Hepatocyte (in vitro differentiated cells): ENCODE data around the gene KSR1. TPM values are rescaled to one million over a fixed set of nuclear protein-coding genes. Genes with fewer than 3 reads are reported as not detected.
A peak's percentile ranks its signal among the peaks of the same experiment; 100 is the strongest.

Experiments used
- DNase-seq: peaks from one replicate; pipeline ENCODE4 v3.0.0-alpha.2; 2016; ENCODE audit warnings: low spot score
- H2AFZ ChIP-seq: fragments of 200-600 bp; sonication (generic); 2 replicates; pipeline ENCODE4 v1.6.0; 2016; ENCODE audit warnings: antibody characterized with exemption, mild to moderate bottlenecking
- H3K27ac ChIP-seq: fragments of 200-600 bp; sonication (generic); 2 replicates; pipeline ENCODE4 v1.5.1; 2016; ENCODE audit warnings: mild to moderate bottlenecking
- H3K27me3 ChIP-seq: fragments of 200-600 bp; sonication (generic); 2 replicates; pipeline ENCODE4 v1.6.1; 2016
- H3K36me3 ChIP-seq: fragments of 200-600 bp; sonication (generic); replicated peaks from 2 replicates; pipeline ENCODE4 v1.5.1; 2016; ENCODE audit warnings: low read depth; ENCODE audit not compliant: insufficient read depth
- H3K4me1 ChIP-seq: fragments of 200-600 bp; sonication (generic); 2 replicates; pipeline ENCODE4 v1.5.1; 2016; ENCODE audit warnings: mild to moderate bottlenecking, moderate library complexity; ENCODE audit not compliant: insufficient read depth
- H3K4me2 ChIP-seq: fragments of 200-600 bp; sonication (generic); 2 replicates; pipeline ENCODE4 v1.6.0; 2016
- H3K4me3 ChIP-seq: fragments of 200-600 bp; sonication (generic); 2 replicates; pipeline ENCODE4 v1.5.1; 2016; ENCODE audit warnings: mild to moderate bottlenecking
- H3K79me2 ChIP-seq: fragments of 200-600 bp; sonication (generic); 2 replicates; pipeline ENCODE4 v1.6.0; 2017; ENCODE audit warnings: mild to moderate bottlenecking
- H3K9me2 ChIP-seq: fragments of 200-600 bp; sonication (generic); replicated peaks from 2 replicates; pipeline ENCODE4 v1.6.0; 2017; ENCODE audit warnings: mild to moderate bottlenecking; ENCODE audit not compliant: insufficient read depth
- H3K9me3 ChIP-seq: fragments of 200-600 bp; sonication (generic); 2 replicates; pipeline ENCODE4 v1.5.1; 2016; ENCODE audit warnings: low read depth, mild to moderate bottlenecking
- H4K20me1 ChIP-seq: fragments of 200-600 bp; sonication (generic); 2 replicates; pipeline ENCODE4 v1.6.0; 2016; ENCODE audit warnings: mild to moderate bottlenecking; ENCODE audit not compliant: insufficient read depth, poor library complexity, severe bottlenecking
- CTCF ChIP-seq: fragments of 200-600 bp; sonication (generic); IDR thresholded peaks from 2 replicates; pipeline ENCODE4 v1.5.1; 2016; ENCODE audit warnings: antibody characterized with exemption, mild to moderate bottlenecking; ENCODE audit not compliant: poor library complexity
- EZH2 ChIP-seq: fragments of 200-600 bp; sonication (generic); IDR thresholded peaks from 2 replicates; pipeline ENCODE4 v1.6.1; 2016; ENCODE audit warnings: antibody characterized with exemption, mild to moderate bottlenecking, borderline replicate concordance
- EZH2phosphoT487 ChIP-seq: fragments of 200-600 bp; sonication (generic); IDR thresholded peaks from one replicate; pipeline ENCODE4 v1.6.1; 2018; ENCODE audit warnings: antibody characterized with exemption, mild to moderate bottlenecking, low read depth, moderate library complexity; ENCODE audit not compliant: unreplicated experiment, severe bottlenecking
- WGBS: methylation state at CpG from one replicate; pipeline ENCODE4 v1.1.6; 2016; ENCODE audit warnings: low lambda C conversion rate; ENCODE audit errors: missing lambda C conversion rate; 5-methylcytosine and 5-hydroxymethylcytosine counted together
- polyA plus RNA-seq: library from polyadenylated mRNA; unstranded; fragments of >200 nt; fragmentation: Nextera tagmentation; extraction: Ambion mirVana; gene quantifications from 2 replicates; pipeline ENCODE4 v1.2.1, GENCODE V29; 2016
- total RNA-seq: library from RNA; depleted of rRNA; stranded (reverse); fragments of >200 nt; gene quantifications from 2 replicates; pipeline ENCODE4 v1.2.3, GENCODE V29; 2014

The KSR1 gene
- total and polyA plus RNA-seq, 2 experiments from 2014 or later = 16.2 to 32.6 TPM

- no peaks in the 10 kb centered on the region for H3K27me3 ChIP-seq
- DNase-seq = no peak
- WGBS = 81% methylated on average over 9 of the region's 9 CpGs
- TF ChIP-seq EZH2 (no peak), EZH2phosphoT487 (no peak), CTCF (no peak)
- no peaks in the 10 kb centered on the region for H3K9me2 ChIP-seq
- H3K79me2 ChIP-seq = peaks cover 5% of the 10 kb centered on the region
- H4K20me1 ChIP-seq = no peaks in the 10 kb centered on the region
- no peaks in the 10 kb centered on the region for H3K9me3 ChIP-seq
- H3K36me3 ChIP-seq = no peaks in the 10 kb centered on the region
- peak overlapping the region; percentile 88 for H3K27ac ChIP-seq
- H2AFZ ChIP-seq = no peak overlapping the region
- H3K4me3 ChIP-seq = no peak overlapping the region
- H3K4me1 ChIP-seq = peaks cover 10% of the 10 kb centered on the region
- H3K4me2 ChIP-seq = no peak overlapping the region
These were observed 129.0 kb downstream of the KSR1 start for GRCh38 chr17:27585153-27585681.

GRCh38 chr17:27585792-27586191 lies 129.5 kb downstream of the KSR1 start:
- TF ChIP-seq EZH2 = no peak
- TF ChIP-seq EZH2phosphoT487 = no peak
- TF ChIP-seq CTCF = no peak
- peaks cover 3% of the 10 kb centered on the region for H3K79me2 ChIP-seq
- no peaks in the 10 kb centered on the region for H4K20me1 ChIP-seq
- H3K4me3 ChIP-seq = no peak overlapping the region
- no peaks in the 10 kb centered on the region for H3K9me2 ChIP-seq
- H3K36me3 ChIP-seq = no peaks in the 10 kb centered on the region
- peaks cover 10% of the 10 kb centered on the region for H3K4me1 ChIP-seq
- DNase-seq = no peak
- no peaks in the 10 kb centered on the region for H3K9me3 ChIP-seq
- H2AFZ ChIP-seq = no peak overlapping the region
- no peaks in the 10 kb centered on the region for H3K27me3 ChIP-seq
- 80% methylated on average over 5 of the region's 5 CpGs for WGBS
- no peak overlapping the region for H3K4me2 ChIP-seq
- H3K27ac ChIP-seq = peak overlapping the region; percentile 88

- Histone ChIP-seq H3K4me1 (peaks cover 10% of the 10 kb centered on the region), H3K4me2 (no peak overlapping the region), H3K27me3 (no peaks in the 10 kb centered on the region), H3K79me2 (no peaks in the 10 kb centered on the region), H3K9me2 (no peaks in the 10 kb centered on the region), H3K27ac (peak overlapping the region; percentile 88), H3K36me3 (no peaks in the 10 kb centered on the region), H3K9me3 (no peaks in the 10 kb centered on the region), H2AFZ (no peak overlapping the region), H3K4me3 (no peak overlapping the region), H4K20me1 (no peaks in the 10 kb centered on the region)
- TF ChIP-seq CTCF = no peak
- TF ChIP-seq EZH2phosphoT487 = no peak
- TF ChIP-seq EZH2 = no peak
- 37% methylated on average over 8 of the region's 8 CpGs for WGBS
- peak; percentile 66 for DNase-seq
These were observed 130.0 kb downstream of the KSR1 start for GRCh38 chr17:27586203-27586721.
